ENCODE measurements around the gene CRLF1.

Gene CRLF1

GRCh38 chr19:18633321-18633720 lies 26.7 kb upstream of the CRLF1 start:
- H3K27ac ChIP-seq (ENCODE audit: low read depth, low read length), result no peak overlapping the region
- H2AFZ ChIP-seq (ENCODE audit: low read depth, low read length, severe bottlenecking), result no peak overlapping the region
- H3K27me3 ChIP-seq (ENCODE audit: low read length), result no peaks in the 10 kb centered on the region
- no peak overlapping the region for H3K4me2 ChIP-seq (ENCODE audit: low read depth, low read length, poor library complexity, severe bottlenecking)
- no peak overlapping the region for H3K9ac ChIP-seq (ENCODE audit: low read length)
- H3K9me2 ChIP-seq (replicated peaks; ENCODE audit: insufficient read depth, low read length), result no peaks in the 10 kb centered on the region
- no peaks in the 10 kb centered on the region for H3K9me3 ChIP-seq (ENCODE audit: insufficient read depth, low read length)
- no peaks in the 10 kb centered on the region for H3K79me2 ChIP-seq (ENCODE audit: insufficient read depth, low read length)
- H3K36me3 ChIP-seq (ENCODE audit: low read length), result no peaks in the 10 kb centered on the region
- no peak overlapping the region for H3K4me3 ChIP-seq (ENCODE audit: insufficient read depth, low read length, poor library complexity, severe bottlenecking)
- TF ChIP-seq EZH2phosphoT487 (conservative IDR thresholded peaks at IDR 0.05; ENCODE audit: low read length) (no peak), CTCF (IDR thresholded peaks at IDR 0.05; ENCODE audit: insufficient read depth, low read length, poor library complexity, severe bottlenecking) (no peak)
- no peaks in the 10 kb centered on the region for H4K20me1 ChIP-seq (ENCODE audit: low read depth, low read length)
- no peaks in the 10 kb centered on the region for H3F3A ChIP-seq (ENCODE audit: insufficient read depth)

- Histone ChIP-seq H3K9me3 (ENCODE audit: insufficient read depth, low read length) (no peaks in the 10 kb centered on the region), H3K27ac (ENCODE audit: low read depth, low read length) (no peak overlapping the region), H3K27me3 (ENCODE audit: low read length) (no peaks in the 10 kb centered on the region), H3K36me3 (ENCODE audit: low read length) (no peaks in the 10 kb centered on the region), H4K20me1 (ENCODE audit: low read depth, low read length) (no peaks in the 10 kb centered on the region), H3K9ac (ENCODE audit: low read length) (no peak overlapping the region), H3K4me3 (ENCODE audit: insufficient read depth, low read length, poor library complexity, severe bottlenecking) (no peak overlapping the region), H2AFZ (ENCODE audit: low read depth, low read length, severe bottlenecking) (no peak overlapping the region), H3K4me2 (ENCODE audit: low read depth, low read length, poor library complexity, severe bottlenecking) (no peak overlapping the region), H3K9me2 (replicated peaks; ENCODE audit: insufficient read depth, low read length) (no peaks in the 10 kb centered on the region), H3K79me2 (ENCODE audit: insufficient read depth, low read length) (no peaks in the 10 kb centered on the region), H3F3A (ENCODE audit: insufficient read depth) (no peaks in the 10 kb centered on the region)
- no peak for TF ChIP-seq CTCF (IDR thresholded peaks at IDR 0.05; ENCODE audit: insufficient read depth, low read length, poor library complexity, severe bottlenecking)
- TF ChIP-seq EZH2phosphoT487 (conservative IDR thresholded peaks at IDR 0.05; ENCODE audit: low read length), result no peak
These were observed 22.8 kb upstream of the CRLF1 start for GRCh38 chr19:18629166-18630088.

GRCh38 chr19:18626906-18627305 lies 20.3 kb upstream of the CRLF1 start:
- Histone ChIP-seq H3K4me2 (ENCODE audit: low read depth, low read length, poor library complexity, severe bottlenecking) (no peak overlapping the region), H3K4me3 (ENCODE audit: insufficient read depth, low read length, poor library complexity, severe bottlenecking) (no peak overlapping the region), H3K27ac (ENCODE audit: low read depth, low read length) (no peak overlapping the region), H3K9me3 (ENCODE audit: insufficient read depth, low read length) (no peaks in the 10 kb centered on the region), H3F3A (ENCODE audit: insufficient read depth) (no peaks in the 10 kb centered on the region), H3K36me3 (ENCODE audit: low read length) (no peaks in the 10 kb centered on the region), H2AFZ (ENCODE audit: low read depth, low read length, severe bottlenecking) (no peak overlapping the region), H3K79me2 (ENCODE audit: insufficient read depth, low read length) (no peaks in the 10 kb centered on the region), H3K9ac (ENCODE audit: low read length) (no peak overlapping the region), H3K9me2 (replicated peaks; ENCODE audit: insufficient read depth, low read length) (no peaks in the 10 kb centered on the region), H4K20me1 (ENCODE audit: low read depth, low read length) (no peaks in the 10 kb centered on the region), H3K27me3 (ENCODE audit: low read length) (no peaks in the 10 kb centered on the region)
- no peak for TF ChIP-seq CTCF (IDR thresholded peaks at IDR 0.05; ENCODE audit: insufficient read depth, low read length, poor library complexity, severe bottlenecking)
- no peak for TF ChIP-seq EZH2phosphoT487 (conservative IDR thresholded peaks at IDR 0.05; ENCODE audit: low read length)
